Panc1 (cell line): ENCODE data around the gene CTBP1. TPM values are rescaled to one million over a fixed set of nuclear protein-coding genes. Genes with fewer than 3 reads are reported as not detected.

ENCODE experiments used
- ATAC-seq: fragments of 200-7000 bp; cut with Tn5 transposase; 2 replicates; pipeline ENCODE4 v1.9.1; 2020; ENCODE audit warnings: mild to moderate bottlenecking, moderate library complexity
- BruUV-seq: library from RNA; stranded (reverse); fragments of 400-500 nt; replicated peaks from 2 replicates; lab custom pipeline; 2021; lab: Mats Ljungman, UMichigan
- CTCF ChIA-PET: fragments of 300-600 bp; sonication (Branson Sonifier 250); formaldehyde crosslinking; loops from one replicate; lab custom pipeline; 2022; ENCODE audit warnings: antibody characterized with exemption; lab: Charles Lee
- POLR2A ChIA-PET: fragments of 300-600 bp; sonication (Branson Sonifier 250); formaldehyde crosslinking; loops from one replicate; lab custom pipeline; 2022; ENCODE audit warnings: antibody characterized with exemption; lab: Charles Lee
- DNase-seq: peaks from one replicate; pipeline ENCODE4 v3.0.0-alpha.2; 2010; ENCODE audit warnings: low read depth, low spot score
- H3K27ac ChIP-seq: 2 replicates; pipeline ENCODE4 v1.5.1; 2011; ENCODE audit warnings: mild to moderate bottlenecking, low read length, inconsistent platforms
- H3K27me3 ChIP-seq: fragments of 200-500 bp; sonication (Bioruptor generic); 2 replicates; pipeline ENCODE4 v1.6.0; 2014; ENCODE audit warnings: low read length, inconsistent platforms; ENCODE audit not compliant: control insufficient read depth, insufficient read depth
- H3K36me3 ChIP-seq: fragments of 200-500 bp; sonication (Bioruptor generic); 2 replicates; pipeline ENCODE4 v1.5.1; 2014; ENCODE audit warnings: inconsistent platforms, mild to moderate bottlenecking, low read length, moderate library complexity; ENCODE audit not compliant: control insufficient read depth, insufficient read depth
- H3K4me1 ChIP-seq: 2 replicates; pipeline ENCODE4 v1.5.1; 2011; ENCODE audit warnings: inconsistent platforms, mild to moderate bottlenecking, low read length, moderate library complexity; ENCODE audit not compliant: control insufficient read depth, insufficient read depth
- H3K4me3 ChIP-seq, 2 experiments: 2 replicates each; pipeline ENCODE4 v1.5.1; 2011 to 2012; ENCODE audit warnings: low read depth in 2 of 2, low read length in 2 of 2, mild to moderate bottlenecking in 2 of 2, inconsistent platforms in 1 of 2, moderate library complexity in 1 of 2
- H3K9me3 ChIP-seq: fragments of 200-500 bp; sonication (Bioruptor generic); 2 replicates; pipeline ENCODE4 v1.5.1; 2014; ENCODE audit warnings: low read depth, mild to moderate bottlenecking, inconsistent platforms, low read length, moderate library complexity; ENCODE audit not compliant: control insufficient read depth, insufficient read depth
- CTCF ChIP-seq: fragments of 450-650 bp; IDR thresholded peaks from 2 replicates; pipeline ENCODE4 v1.5.1; 2017; ENCODE audit warnings: mild to moderate bottlenecking
- POLR2AphosphoS5 ChIP-seq: IDR thresholded peaks from 2 replicates; pipeline ENCODE4 v1.6.1; 2012; ENCODE audit warnings: mild to moderate bottlenecking, low read depth, low read length, moderate library complexity
- REST ChIP-seq, 2 experiments: IDR thresholded peaks; 2 replicates each; pipeline ENCODE4 v1.6.1; 2011 to 2012; ENCODE audit warnings: low read depth in 2 of 2, control low read depth in 1 of 2, low read length in 1 of 2, mild to moderate bottlenecking in 1 of 2, moderate library complexity in 1 of 2; ENCODE audit not compliant: insufficient read depth in 1 of 2
- SIN3A ChIP-seq: IDR thresholded peaks from 2 replicates; pipeline ENCODE4 v1.6.1; 2012; ENCODE audit warnings: low read depth, mild to moderate bottlenecking, low read length, moderate library complexity, borderline replicate concordance; ENCODE audit not compliant: insufficient read depth
- TCF7L2 ChIP-seq: IDR thresholded peaks from 2 replicates; pipeline ENCODE4 v1.6.1; 2011; ENCODE audit warnings: mild to moderate bottlenecking, low read depth, low read length, inconsistent platforms
- in situ Hi-C: cut with HindIII; loops from 2 replicates; pipeline ENCODE4 v1.10.0; 2016; ENCODE audit warnings: low sequenced_read_pairs, low pct_unique_long_range_greater_than_20kb
- intact Hi-C: fragments of 100-400 bp; cut with micrococcal nuclease; formaldehyde crosslinking; loops from one replicate; pipeline ENCODE4 v1.10.0; 2022; ENCODE audit not compliant: unreplicated experiment
- total RNA-seq: library from RNA; stranded (reverse); gene quantifications from one replicate; pipeline ENCODE4 v1.2.1, GENCODE V29; 2021; ENCODE audit not compliant: unreplicated experiment

The CTBP1 gene
- total RNA-seq, 1 experiment from 2014 or later = 157 TPM

- H3K4me3 ChIP-seq = no peak overlapping the region
- POLR2A ChIA-PET = interaction anchor here (0.5 kb wide), 1 partner anchor 200 kb away, joined by 7 read pairs; no protein-coding TSS in a partner anchor
- TF ChIP-seq TCF7L2 = no peak
- no peak for TF ChIP-seq REST (IDR thresholded peaks at IDR 0.05; ENCODE audit: insufficient read depth in 1 of 2, low read depth in 2 of 2, low read length in 1 of 2)
- TF ChIP-seq CTCF = no peak
- TF ChIP-seq SIN3A = no peak
- TF ChIP-seq POLR2AphosphoS5 = no peak
- no peaks in the 10 kb centered on the region for H3K9me3 ChIP-seq
- H3K4me1 ChIP-seq = peaks cover 6% of the 10 kb centered on the region
- BruUV-seq = no TSS peak
- H3K27ac ChIP-seq = no peak overlapping the region
- in situ Hi-C loops (no loop called here), intact Hi-C loops (no loop called here)
- no peaks in the 10 kb centered on the region for H3K27me3 ChIP-seq
- no peaks in the 10 kb centered on the region for H3K36me3 ChIP-seq
- CTCF ChIA-PET = no interaction called here
- no peak for DNase-seq
- ATAC-seq = no peak
Measured at GRCh38 chr4:1285151-1285789, 36.3 kb upstream of the CTBP1 start.

- CTCF ChIA-PET = interaction anchor here (0.7 kb wide), 1 partner anchor 9 kb away, joined by 3 read pairs; no protein-coding TSS in a partner anchor
- in situ Hi-C loops (no loop called here), intact Hi-C loops (no loop called here)
- H3K9me3 ChIP-seq = no peaks in the 10 kb centered on the region
- DNase-seq (no peak), ATAC-seq (no peak)
- H3K36me3 ChIP-seq = no peaks in the 10 kb centered on the region
- H3K27me3 ChIP-seq = no peaks in the 10 kb centered on the region
- TF ChIP-seq REST (IDR thresholded peaks at IDR 0.05; ENCODE audit: insufficient read depth in 1 of 2, low read depth in 2 of 2, low read length in 1 of 2) (no peak), POLR2AphosphoS5 (no peak), TCF7L2 (no peak), SIN3A (no peak), CTCF (no peak)
- no peak overlapping the region for H3K27ac ChIP-seq
- BruUV-seq = no TSS peak
- no peak overlapping the region for H3K4me3 ChIP-seq
- POLR2A ChIA-PET = no interaction called here
- H3K4me1 ChIP-seq = peaks cover 3% of the 10 kb centered on the region
Measured at GRCh38 chr4:1283711-1284110, 34.8 kb upstream of the CTBP1 start.
